HEK293 (cell line): ENCODE results near the gene SRPX.

Experiments used
- AEBP2 ChIP-seq: fragments of 450-650 bp; formaldehyde crosslinking; IDR thresholded peaks from 2 replicates; pipeline ENCODE4 v1.5.1; 2016; ENCODE audit warnings: missing biosample characterization, missing genetic modification characterization, borderline replicate concordance
- CTCF ChIP-seq: fragments of 450-650 bp; formaldehyde crosslinking; IDR thresholded peaks from 2 replicates; pipeline ENCODE4 v1.5.1; 2016; ENCODE audit warnings: missing biosample characterization, missing genetic modification characterization
- KLF7 ChIP-seq: fragments of 450-650 bp; formaldehyde crosslinking; IDR thresholded peaks from 2 replicates; pipeline ENCODE4 v1.5.1; 2016; ENCODE audit warnings: missing biosample characterization, missing genetic modification characterization, borderline replicate concordance
- PATZ1 ChIP-seq: fragments of 450-650 bp; formaldehyde crosslinking; IDR thresholded peaks from 2 replicates; pipeline ENCODE4 v1.5.1; 2016; ENCODE audit warnings: missing biosample characterization, missing genetic modification characterization
- SP2 ChIP-seq: fragments of 450-650 bp; formaldehyde crosslinking; IDR thresholded peaks from 2 replicates; pipeline ENCODE4 v1.5.1; 2016; ENCODE audit warnings: missing biosample characterization, missing genetic modification characterization
- TRIM28 ChIP-seq: IDR thresholded peaks from 2 replicates; pipeline ENCODE4 v1.6.1; 2011; ENCODE audit warnings: low read length, control low read depth, borderline replicate concordance
- YY1 ChIP-seq: fragments of 450-650 bp; formaldehyde crosslinking; IDR thresholded peaks from 2 replicates; pipeline ENCODE4 v1.5.1; 2018; ENCODE audit warnings: missing biosample characterization, missing genetic modification characterization
- ZEB2 ChIP-seq: fragments of 450-650 bp; formaldehyde crosslinking; IDR thresholded peaks from 2 replicates; pipeline ENCODE4 v1.5.1; 2016; ENCODE audit warnings: missing biosample characterization, missing genetic modification characterization
- ZNF24 ChIP-seq: fragments of 450-650 bp; formaldehyde crosslinking; IDR thresholded peaks from 2 replicates; pipeline ENCODE4 v1.5.1; 2016; ENCODE audit warnings: missing biosample characterization, missing genetic modification characterization
- ZNF274 ChIP-seq, 2 experiments: fragments of 200-500 bp in 1 of 2; fragments of 450-650 bp in 1 of 2; sonication (Bioruptor generic) in 1 of 2; formaldehyde crosslinking in 1 of 2; IDR thresholded peaks; 2 replicates each; pipeline versions ENCODE4 v1.5.1 to v1.6.1; 2014 to 2016; ENCODE audit warnings: borderline replicate concordance in 1 of 2, inconsistent platforms in 1 of 2, low read length in 1 of 2, missing biosample characterization in 1 of 2, missing genetic modification characterization in 1 of 2
- ZNF473 ChIP-seq: fragments of 450-650 bp; formaldehyde crosslinking; IDR thresholded peaks from 2 replicates; pipeline ENCODE4 v1.5.1; 2017; ENCODE audit warnings: missing biosample characterization, missing genetic modification characterization
- ZNF510 ChIP-seq: fragments of 450-650 bp; formaldehyde crosslinking; IDR thresholded peaks from 2 replicates; pipeline ENCODE4 v1.5.1; 2018; ENCODE audit warnings: mild to moderate bottlenecking, missing genetic modification characterization, missing biosample characterization; ENCODE audit not compliant: insufficient replicate concordance
- ZNF560 ChIP-seq: fragments of 450-650 bp; formaldehyde crosslinking; IDR thresholded peaks from 2 replicates; pipeline ENCODE4 v1.5.1; 2017; ENCODE audit warnings: missing biosample characterization, missing genetic modification characterization, borderline replicate concordance

- TF ChIP-seq CTCF (tag by site-specific recombination) (no peak), AEBP2 (no peak), ZNF274 (IDR thresholded peaks at IDR 0.05; ENCODE audit: low read length) (no peak), ZNF274 (tag by site-specific recombination; IDR thresholded peaks at IDR 0.05; ENCODE audit: borderline replicate concordance) (no peak), KLF7 (tag by site-specific recombination) (no peak), TRIM28 (no peak), YY1 (tag by site-specific recombination) (no peak), ZNF473 (tag by site-specific recombination) (no peak), ZNF560 (tag by site-specific recombination) (no peak), ZNF510 (tag by site-specific recombination) (no peak), PATZ1 (tag by site-specific recombination) (no peak), ZEB2 (tag by site-specific recombination) (no peak), ZNF24 (tag by site-specific recombination) (no peak), SP2 (tag by site-specific recombination) (no peak)
Observed at GRCh38 chrX:38225093-38225492, 4.4 kb upstream of the SRPX start.
